H1 (cell line): ENCODE results near the gene FGF23. TPM values are rescaled to one million over a fixed set of nuclear protein-coding genes. Genes with fewer than 3 reads are reported as not detected.

Source experiments
- CTCF ChIA-PET: fragments of 300-600 bp; sonication (Branson Sonifier 250); formaldehyde crosslinking; loops from one replicate; lab custom pipeline; 2021; ENCODE audit not compliant: partially characterized antibody; lab: Charles Lee
- POLR2A ChIA-PET: fragments of 300-600 bp; sonication (Branson Sonifier 250); formaldehyde crosslinking; loops from one replicate; lab custom pipeline; 2021; ENCODE audit warnings: inconsistent platforms; ENCODE audit not compliant: partially characterized antibody; lab: Charles Lee
- DNase-seq, 2 experiments: peaks; one replicate each; pipeline versions ENCODE4 v3.0.0 to v3.0.0-alpha.2; 2010 to 2022; ENCODE audit warnings: low spot score in 2 of 2, low read depth in 1 of 2, mixed read lengths in 1 of 2
- FAIRE-seq: peaks from 2 replicates; lab custom pipeline; 2011; peaks lifted over from hg19 to GRCh38; lab: Jason Lieb, UNC
- H2AFZ ChIP-seq: 2 replicates; pipeline ENCODE4 v1.8.1; 2012; ENCODE audit warnings: low read length, inconsistent platforms
- H2AK5ac ChIP-seq: 2 replicates; pipeline ENCODE4 v1.6.1; 2013; ENCODE audit warnings: low read depth, low read length
- H2BK120ac ChIP-seq: replicated peaks from 2 replicates; pipeline ENCODE3; 2013; ENCODE audit warnings: low read depth, low read length, inconsistent platforms
- H2BK12ac ChIP-seq: 2 replicates; pipeline ENCODE4 v1.6.1; 2013; ENCODE audit warnings: low read depth, low read length
- H2BK15ac ChIP-seq: 2 replicates; pipeline ENCODE4 v1.6.1; 2013; ENCODE audit warnings: low read length
- H2BK20ac ChIP-seq: 2 replicates; pipeline ENCODE4 v1.6.1; 2013; ENCODE audit warnings: low read length
- H2BK5ac ChIP-seq: 2 replicates; pipeline ENCODE4 v1.6.1; 2013; ENCODE audit warnings: low read depth, low read length
- H3K14ac ChIP-seq: 2 replicates; pipeline ENCODE4 v1.6.1; 2013; ENCODE audit warnings: inconsistent platforms; ENCODE audit not compliant: insufficient read length
- H3K18ac ChIP-seq: 2 replicates; pipeline ENCODE4 v1.6.1; 2013; ENCODE audit warnings: low read length; ENCODE audit errors: extremely low read depth
- H3K23ac ChIP-seq: 2 replicates; pipeline ENCODE4 v1.6.1; 2013; ENCODE audit warnings: inconsistent platforms; ENCODE audit not compliant: insufficient read length
- H3K23me2 ChIP-seq: 2 replicates; pipeline ENCODE4 v1.6.1; 2013; ENCODE audit warnings: low read depth, low read length
- H3K27ac ChIP-seq: 2 replicates; pipeline ENCODE4 v1.6.1; 2011; ENCODE audit warnings: low read depth, low read length, inconsistent platforms
- H3K27me3 ChIP-seq, 4 experiments: replicated peaks in 1 of 4; 1 replicate in 1 of 4; 2 replicates in 3 of 4; pipeline versions ENCODE4 v1.6.1 to v1.8.1; 2011 to 2013; ENCODE audit warnings: low read length in 3 of 4, mild to moderate bottlenecking in 3 of 4, inconsistent platforms in 2 of 4, mixed read lengths in 2 of 4, moderate library complexity in 1 of 4; ENCODE audit not compliant: control insufficient read depth in 3 of 4, insufficient read depth in 3 of 4; ENCODE audit errors: extremely low read depth in 1 of 4
- H3K36me3 ChIP-seq, 4 experiments: 2 replicates each; pipeline versions ENCODE4 v1.6.1 to v1.8.1; 2011 to 2013; ENCODE audit warnings: mild to moderate bottlenecking in 4 of 4, low read length in 3 of 4, moderate library complexity in 2 of 4, control low read depth in 1 of 4, inconsistent platforms in 1 of 4; ENCODE audit not compliant: insufficient read depth in 4 of 4, control insufficient read depth in 2 of 4
- H3K4ac ChIP-seq: replicated peaks from 2 replicates; pipeline ENCODE3; 2013; ENCODE audit warnings: low read length, low read depth, mixed read lengths, inconsistent platforms; ENCODE audit not compliant: insufficient read length
- H3K4me1 ChIP-seq, 4 experiments: replicated peaks in 1 of 4; 1 replicate in 1 of 4; 2 replicates in 3 of 4; pipeline versions ENCODE4 v1.6.1 to v1.8.1; 2011 to 2013; ENCODE audit warnings: low read length in 3 of 4, inconsistent platforms in 2 of 4, mixed read lengths in 1 of 4; ENCODE audit not compliant: insufficient read depth in 4 of 4, control insufficient read depth in 3 of 4
- H3K4me2 ChIP-seq, 2 experiments: 2 replicates each; pipeline versions ENCODE4 v1.6.1 to v1.8.1; 2011 to 2013; ENCODE audit warnings: low read depth in 2 of 2, low read length in 2 of 2, control low read depth in 1 of 2, inconsistent platforms in 1 of 2, mild to moderate bottlenecking in 1 of 2; ENCODE audit not compliant: insufficient read depth in 1 of 2
- H3K4me3 ChIP-seq, 4 experiments: fragments of 200-600, 300-600 bp in 1 of 4; sonication (generic), shearing (Covaris generic), sonication (Bioruptor Twin) in 1 of 4; 2 replicates each; pipeline versions ENCODE4 v1.5.1 to v1.8.1; 2011 to 2016; ENCODE audit warnings: low read length in 4 of 4, low read depth in 3 of 4, control low read depth in 2 of 4, inconsistent platforms in 2 of 4, mild to moderate bottlenecking in 2 of 4, mixed read lengths in 1 of 4, moderate library complexity in 1 of 4; ENCODE audit not compliant: insufficient read depth in 2 of 4; ENCODE audit errors: extremely low read depth in 1 of 4
- H3K56ac ChIP-seq: replicated peaks from 2 replicates; pipeline ENCODE3; 2013; ENCODE audit warnings: low read depth, mild to moderate bottlenecking, mixed read lengths, low read length, inconsistent platforms; ENCODE audit not compliant: insufficient read length
- H3K79me1 ChIP-seq: 2 replicates; pipeline ENCODE4 v1.6.1; 2013; ENCODE audit warnings: low read depth, low read length, control low read depth
- H3K79me2 ChIP-seq, 2 experiments: 2 replicates each; pipeline versions ENCODE4 v1.6.1 to v1.8.1; 2012 to 2013; ENCODE audit warnings: low read length in 2 of 2, mild to moderate bottlenecking in 2 of 2, inconsistent platforms in 1 of 2; ENCODE audit not compliant: insufficient read depth in 2 of 2, control insufficient read depth in 1 of 2
- H3K9ac ChIP-seq, 4 experiments: replicated peaks in 1 of 4; 1 replicate in 1 of 4; 2 replicates in 3 of 4; pipeline versions ENCODE4 v1.6.1 to v1.8.1; 2011 to 2013; ENCODE audit warnings: low read depth in 3 of 4, low read length in 3 of 4, control low read depth in 2 of 4, mild to moderate bottlenecking in 2 of 4, moderate library complexity in 2 of 4, inconsistent platforms in 1 of 4; ENCODE audit errors: extremely low read depth in 1 of 4
- H3K9me3 ChIP-seq, 2 experiments: 2 replicates each; pipeline versions ENCODE4 v1.6.1 to v1.8.1; 2012 to 2013; ENCODE audit warnings: mild to moderate bottlenecking in 2 of 2, moderate library complexity in 2 of 2, control low read depth in 1 of 2, inconsistent platforms in 1 of 2, low read depth in 1 of 2, low read length in 1 of 2, mixed read lengths in 1 of 2; ENCODE audit not compliant: insufficient read depth in 2 of 2
- H4K20me1 ChIP-seq, 2 experiments: replicated peaks in 1 of 2; 2 replicates each; pipeline versions ENCODE3 to v1.8.1; 2011 to 2013; ENCODE audit warnings: inconsistent platforms in 2 of 2, low read length in 2 of 2, mild to moderate bottlenecking in 1 of 2; ENCODE audit not compliant: insufficient read depth in 2 of 2, control insufficient read depth in 1 of 2
- H4K5ac ChIP-seq: 2 replicates; pipeline ENCODE4 v1.6.1; 2013; ENCODE audit warnings: low read length, low read depth, mixed read lengths, inconsistent platforms; ENCODE audit not compliant: insufficient read length
- H4K8ac ChIP-seq: 2 replicates; pipeline ENCODE4 v1.8.0; 2013; ENCODE audit warnings: mild to moderate bottlenecking, moderate library complexity, low read length, inconsistent platforms; ENCODE audit not compliant: insufficient read depth; ENCODE audit errors: extremely low read depth
- H4K91ac ChIP-seq: replicated peaks from 2 replicates; pipeline ENCODE3; 2013; ENCODE audit warnings: low read length, mixed read lengths, inconsistent platforms; ENCODE audit not compliant: insufficient read length
- CBX8 ChIP-seq: fragments of 300-800, 300-1000 bp; sonication (generic); IDR thresholded peaks from 2 replicates; pipeline ENCODE4 v1.7.1; 2016; ENCODE audit warnings: low read depth, low read length, borderline replicate concordance
- CEBPB ChIP-seq: IDR thresholded peaks from 2 replicates; pipeline ENCODE4 v1.6.1; 2012; ENCODE audit warnings: low read depth, low read length
- FOSL1 ChIP-seq: IDR thresholded peaks from 2 replicates; pipeline ENCODE4 v1.6.1; 2011; ENCODE audit warnings: mild to moderate bottlenecking, low read depth, low read length, moderate library complexity; ENCODE audit not compliant: insufficient read depth
- HDAC6 ChIP-seq: IDR thresholded peaks from one replicate; pipeline ENCODE4 v1.7.1; 2012; ENCODE audit warnings: low read depth, mild to moderate bottlenecking, inconsistent platforms, low read length, moderate library complexity
- JUN ChIP-seq: IDR thresholded peaks from 2 replicates; pipeline ENCODE4 v1.6.1; 2011; ENCODE audit warnings: low read depth, mild to moderate bottlenecking, improper control_type of control experiment, low read length
- JUND ChIP-seq: IDR thresholded peaks from 2 replicates; pipeline ENCODE4 v1.6.1; 2011; ENCODE audit warnings: mild to moderate bottlenecking, improper control_type of control experiment, low read length
- POLR2A ChIP-seq, 2 experiments: IDR thresholded peaks; 1 replicate in 1 of 2; 2 replicates in 1 of 2; pipeline ENCODE4 v1.6.1; 2011; ENCODE audit warnings: low read depth in 2 of 2, low read length in 2 of 2, mild to moderate bottlenecking in 2 of 2; ENCODE audit errors: control extremely low read depth in 1 of 2
- RFX5 ChIP-seq: IDR thresholded peaks from 2 replicates; pipeline ENCODE4 v1.6.1; 2011; ENCODE audit warnings: low read depth, low read length, improper control_type of control experiment, borderline replicate concordance
- SAP30 ChIP-seq: fragments of 300-600 bp; sonication (generic); IDR thresholded peaks from 2 replicates; pipeline ENCODE4 v1.7.1; 2012; ENCODE audit warnings: low read length, moderate library complexity, mild to moderate bottlenecking, inconsistent platforms; ENCODE audit not compliant: insufficient read depth, insufficient replicate concordance
- SIN3A ChIP-seq, 2 experiments: IDR thresholded peaks in 1 of 2; conservative IDR thresholded peaks in 1 of 2; 2 replicates each; pipeline ENCODE4 v1.6.1; 2011 to 2012; ENCODE audit warnings: low read length in 2 of 2, improper control_type of control experiment in 1 of 2, low read depth in 1 of 2, mild to moderate bottlenecking in 1 of 2
- SUZ12 ChIP-seq: fragments of 200-600 bp; sonication (generic); IDR thresholded peaks from 2 replicates; pipeline ENCODE4 v1.6.1; 2012; ENCODE audit warnings: mild to moderate bottlenecking, inconsistent platforms, low read length, moderate library complexity, mixed read lengths
- TAF1 ChIP-seq: IDR thresholded peaks from 2 replicates; pipeline ENCODE4 v1.6.1; 2011; ENCODE audit warnings: mild to moderate bottlenecking, low read depth, low read length
- USF2 ChIP-seq: IDR thresholded peaks from 2 replicates; pipeline ENCODE4 v1.6.1; 2011; ENCODE audit warnings: low read length, improper control_type of control experiment
- ZNF274 ChIP-seq: IDR thresholded peaks from 2 replicates; pipeline ENCODE4 v1.7.0; 2012; ENCODE audit warnings: low read length, borderline replicate concordance; ENCODE audit errors: extremely low read depth
- WGBS, 2 experiments: shearing (Covaris generic) in 1 of 2; methylation state at CpG; one replicate each; pipeline versions ENCODE4 v1.1.6 to v1.1.7; 2013 to 2015; ENCODE audit warnings: low lambda C conversion rate in 2 of 2, mixed read lengths in 2 of 2, inconsistent platforms in 1 of 2, low coverage in 1 of 2, missing lambda C conversion rate in 1 of 2; ENCODE audit not compliant: insufficient replicate concordance in 2 of 2, insufficient coverage in 1 of 2, insufficient read length in 1 of 2; ENCODE audit errors: extremely low coverage in 1 of 2, missing lambda C conversion rate in 1 of 2; 5-methylcytosine and 5-hydroxymethylcytosine counted together
- polyA plus RNA-seq, 7 experiments: library from polyadenylated mRNA; depleted of rRNA in 3 of 7; stranded (reverse) in 5 of 7; unstranded in 2 of 7; fragments of >200 nt in 5 of 7; fragments of 200-250 nt in 2 of 7; gene quantifications; 1 replicate in 5 of 7; 2 replicates in 1 of 7; 4 replicates in 1 of 7; pipeline versions ENCODE4 v1.2.1 to v1.2.3, GENCODE V29; 2011 to 2013; ENCODE audit warnings: missing spikeins in 2 of 7, mixed read lengths in 2 of 7
- total RNA-seq: library from RNA; stranded (reverse); fragmentation: NEBNext Ultra II Directional; extraction: Animal tissue kit (Norgen Biotek cat#: 25700); gene quantifications from 2 replicates; pipeline ENCODE4 v1.2.1, GENCODE V29; 2021

Gene FGF23
- total and polyA plus RNA-seq, 2 of the 8 experiments (the other 6 are each of a cell fraction or from before 2014, with no cell fraction given): 0.35 to 0.67 TPM

- H2BK12ac ChIP-seq: no peak overlapping the region
- H3K9me3 ChIP-seq: no peaks in the 10 kb centered on the region
- no peak overlapping the region for H3K18ac ChIP-seq
- no peak overlapping the region for H3K23ac ChIP-seq
- H2BK5ac ChIP-seq: no peak overlapping the region
- H3K36me3 ChIP-seq: no peaks in the 10 kb centered on the region
- no peaks in the 10 kb centered on the region for H4K20me1 ChIP-seq
- H3K27me3 ChIP-seq: no peaks in the 10 kb centered on the region; a peak in 1 of 7 replicates
- POLR2A ChIA-PET: interaction anchor here (1.1 kb wide), 1 partner anchor 55 kb away, joined by 3 read pairs; no protein-coding TSS in a partner anchor
- H3K14ac ChIP-seq: no peak overlapping the region
- no peak overlapping the region for H3K4me3 ChIP-seq
- WGBS, 2 experiments: 85% methylated on average over 2 of the region's 2 CpGs; no CpG with 5 or more reads in 1 of the 2 experiments
- no peak overlapping the region for H2AK5ac ChIP-seq
- no peak overlapping the region for H3K27ac ChIP-seq
- no peak overlapping the region for H4K5ac ChIP-seq
- no peak overlapping the region for H2BK15ac ChIP-seq
- no peaks in the 10 kb centered on the region for H3K79me2 ChIP-seq
- H2AFZ ChIP-seq: no peak overlapping the region
- no peak overlapping the region for H2BK120ac ChIP-seq
- H2BK20ac ChIP-seq: no peak overlapping the region
- no peak overlapping the region for H3K9ac ChIP-seq
- H3K4me1 ChIP-seq: no peaks in the 10 kb centered on the region
- H4K91ac ChIP-seq: no peak overlapping the region
- no peaks in the 10 kb centered on the region for H3K23me2 ChIP-seq
- H3K56ac ChIP-seq: no peak overlapping the region
- CTCF ChIA-PET: interaction anchor here (1.2 to 2.0 kb wide), 5 partner anchors 13 to 450 kb away, joined by 3 to 5 read pairs (median 3); no protein-coding TSS in a partner anchor
- DNase-seq: no peak
- no peaks in the 10 kb centered on the region for H3K79me1 ChIP-seq
- no peak overlapping the region for H4K8ac ChIP-seq
- no peak overlapping the region for H3K4me2 ChIP-seq
- no peak overlapping the region for H3K4ac ChIP-seq
- no peak for FAIRE-seq
- TF ChIP-seq SUZ12 (no peak), TAF1 (no peak), CBX8 (no peak), FOSL1 (no peak), RFX5 (no peak), SAP30 (no peak), POLR2A (IDR thresholded peaks at IDR 0.05; ENCODE audit: control extremely low read depth in 1 of 2, low read depth in 2 of 2, low read length in 2 of 2) (no peak), JUND (no peak), USF2 (no peak), CEBPB (no peak), SIN3A (conservative IDR thresholded peaks at IDR 0.05 in 1 of 2, IDR thresholded peaks at IDR 0.05 in 1 of 2; ENCODE audit: low read depth in 1 of 2, low read length in 2 of 2) (no peak), HDAC6 (no peak), ZNF274 (no peak), JUN (no peak)
These were observed 13.4 kb downstream of the FGF23 start for GRCh38 chr12:4366090-4366489.
